GM19043 (cell line): ENCODE measurements around the gene TMEM63C.

Source experiments
- ATAC-seq: cut with Tn5 transposase; IDR thresholded peaks from one replicate; pipeline ENCODE4 v1.9.1; 2021; ENCODE audit warnings: low read depth; ENCODE audit not compliant: unreplicated experiment

Gene TMEM63C

DNA sequence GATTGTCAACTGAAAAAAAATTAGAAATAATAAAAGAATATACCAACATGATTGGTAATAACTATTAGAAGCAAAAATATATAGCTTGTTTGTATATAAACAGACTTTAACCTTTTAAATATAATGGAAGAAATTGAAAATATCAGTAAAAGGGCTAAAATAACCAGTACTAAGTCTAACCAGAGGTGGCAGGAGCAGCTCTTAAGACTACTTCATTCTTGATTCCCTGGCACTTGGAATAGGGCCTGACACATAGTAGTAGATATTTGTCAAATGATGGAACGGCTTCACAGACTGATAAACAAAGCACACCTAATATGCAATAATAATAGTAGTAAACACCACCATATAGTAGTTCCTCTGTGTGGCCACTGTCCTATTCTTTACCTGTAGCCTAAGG lies 9.4 kb downstream of the TMEM63C start:
- ATAC-seq, result no peak

DNA sequence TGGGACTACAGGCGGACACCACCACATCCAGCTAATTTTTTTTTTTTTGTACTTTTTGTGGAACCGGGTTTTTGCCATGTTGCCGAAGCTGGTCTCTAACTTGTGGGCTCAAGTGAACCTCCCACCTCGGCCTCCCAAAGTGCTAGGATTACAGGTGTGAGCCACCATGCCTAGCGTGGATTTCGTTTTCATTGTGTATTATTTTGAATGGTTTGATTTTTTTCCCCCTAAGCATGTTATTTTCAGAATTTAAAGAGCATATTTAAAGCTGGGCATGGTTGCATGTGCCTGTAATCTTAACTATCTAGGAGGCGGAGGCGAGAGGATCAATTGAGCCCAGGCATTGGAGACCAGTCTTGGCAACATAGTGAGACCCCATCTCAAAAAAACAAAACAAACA lies 13.1 kb downstream of the TMEM63C start:
- ATAC-seq, result no peak

DNA sequence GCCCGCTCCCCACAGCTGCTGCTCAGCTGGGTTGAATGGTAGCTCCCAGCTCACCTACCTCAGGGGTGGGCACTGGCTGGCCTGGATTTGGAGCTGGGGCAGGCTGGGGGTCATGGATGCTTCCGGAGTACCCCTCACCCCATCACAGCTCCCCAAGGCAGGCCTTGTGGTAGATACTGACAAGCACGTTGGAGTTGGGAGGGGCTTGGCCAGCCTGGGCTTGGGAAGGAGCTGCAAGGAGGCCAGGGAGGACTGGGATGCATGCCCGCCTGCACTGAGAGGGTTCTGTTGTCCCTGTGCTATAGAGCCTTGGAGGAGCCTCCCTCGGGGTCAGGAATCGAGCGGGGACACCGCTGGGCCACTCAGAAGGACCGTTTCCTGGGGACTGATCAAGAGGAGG lies 14.2 kb downstream of the TMEM63C start:
- ATAC-seq, result no peak

DNA sequence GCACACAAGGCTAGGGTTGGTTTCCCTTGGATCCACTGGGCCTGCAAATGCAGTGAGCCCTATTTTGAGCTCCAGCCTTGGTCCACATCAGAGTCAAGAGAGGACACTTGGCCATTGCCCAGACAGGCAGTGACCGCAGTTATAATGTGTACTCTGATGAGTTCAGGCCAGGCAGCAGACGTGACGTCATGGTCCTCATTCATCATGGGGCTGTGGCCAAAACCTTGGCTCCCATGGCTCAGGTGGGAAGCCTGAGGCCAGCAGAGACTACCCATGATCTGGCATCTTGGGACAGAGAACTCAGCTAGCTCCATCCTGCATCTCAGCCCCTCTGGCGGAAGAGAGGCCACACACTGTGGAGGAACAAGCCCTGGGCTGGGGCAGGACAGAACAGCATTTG lies 16.4 kb downstream of the TMEM63C start:
- no peak for ATAC-seq

DNA sequence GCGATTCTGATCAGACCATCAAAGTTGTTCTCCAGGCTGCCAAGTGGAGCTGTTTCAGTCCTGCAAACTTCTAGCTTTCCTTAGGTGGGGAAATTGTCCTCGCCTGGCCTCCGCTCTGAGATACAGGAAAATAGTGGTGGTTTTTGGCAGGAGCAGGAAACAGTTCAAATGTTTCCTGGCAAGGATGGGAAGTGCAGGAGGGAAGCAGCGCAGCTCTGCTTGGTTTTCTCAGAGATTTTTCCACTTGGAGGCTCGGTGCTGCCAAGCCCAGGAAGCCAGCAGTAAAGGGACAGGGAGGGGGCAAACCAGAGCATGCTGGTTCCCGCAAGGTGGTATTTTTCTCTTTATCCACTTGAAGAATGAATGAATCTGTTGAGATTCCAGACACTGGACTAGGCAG lies 17.0 kb downstream of the TMEM63C start:
- no peak for ATAC-seq

DNA sequence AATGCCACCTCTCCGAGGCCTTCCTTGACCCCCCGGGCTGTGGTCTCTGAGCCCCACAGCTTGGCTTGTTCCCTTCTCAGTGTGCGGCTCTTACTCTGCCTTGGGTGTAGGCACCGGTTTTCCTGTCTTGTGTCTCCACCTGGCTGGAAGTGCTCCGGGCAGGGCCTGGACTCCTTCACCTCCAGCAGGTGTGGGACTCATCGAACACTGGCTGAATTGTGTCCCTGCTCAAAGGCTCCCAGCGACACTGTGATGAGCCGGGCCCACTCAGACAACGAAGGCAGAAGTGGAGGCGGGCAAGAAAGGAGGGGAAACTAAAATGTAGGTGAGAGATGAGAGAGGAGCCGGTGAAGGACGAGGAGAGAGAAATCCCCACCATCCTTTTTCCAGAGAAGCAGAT lies 18.0 kb downstream of the TMEM63C start:
- no peak for ATAC-seq

DNA sequence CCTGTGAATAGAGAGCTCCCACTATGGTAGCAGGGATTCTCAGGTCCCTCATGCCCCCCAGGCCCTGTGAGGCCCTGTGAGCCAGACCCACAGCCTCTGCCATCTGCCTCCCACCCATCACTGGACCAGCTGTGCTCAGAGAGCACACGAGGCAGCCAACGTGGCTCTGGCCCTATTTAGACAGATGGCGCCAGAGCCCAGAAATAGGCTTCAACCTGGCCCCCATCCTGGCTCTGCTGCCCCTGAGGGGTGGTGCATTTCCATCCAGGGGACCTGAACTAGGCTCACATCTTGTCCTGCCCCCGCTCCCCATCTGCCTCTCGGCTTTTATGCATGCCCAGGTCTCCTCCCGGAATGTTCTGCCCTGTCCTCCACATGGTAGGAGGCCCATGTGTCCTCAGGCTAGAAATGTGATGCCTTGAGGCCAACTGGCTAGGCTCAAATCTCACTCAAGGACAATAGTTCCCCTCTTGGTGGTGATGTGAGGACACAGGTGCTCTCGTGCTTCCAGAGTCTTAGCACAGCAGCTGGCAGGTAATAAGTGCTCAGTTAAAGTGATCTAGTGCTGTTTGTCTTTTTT lies 18.9 kb downstream of the TMEM63C start:
- no peak for ATAC-seq

DNA sequence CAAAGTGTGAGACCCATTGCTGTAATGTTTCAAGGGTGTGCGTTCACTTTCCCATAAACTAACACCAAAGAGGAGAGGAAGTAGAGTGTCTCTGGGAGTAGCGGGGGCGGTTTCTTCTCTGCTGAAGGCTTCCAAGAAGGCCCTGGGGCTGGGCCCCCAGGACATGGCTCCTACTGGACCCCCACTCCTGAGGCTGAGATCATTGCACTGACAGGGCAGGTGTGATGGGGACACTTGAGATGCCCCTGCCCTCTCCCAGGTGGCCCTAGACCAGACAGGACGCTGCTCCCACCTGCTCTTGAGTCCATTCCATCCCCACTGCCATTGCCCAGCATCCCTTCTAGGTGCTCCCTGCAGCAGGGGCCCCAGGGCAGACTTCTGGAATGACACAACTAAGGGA lies 20.1 kb downstream of the TMEM63C start:
- ATAC-seq, result no peak

DNA sequence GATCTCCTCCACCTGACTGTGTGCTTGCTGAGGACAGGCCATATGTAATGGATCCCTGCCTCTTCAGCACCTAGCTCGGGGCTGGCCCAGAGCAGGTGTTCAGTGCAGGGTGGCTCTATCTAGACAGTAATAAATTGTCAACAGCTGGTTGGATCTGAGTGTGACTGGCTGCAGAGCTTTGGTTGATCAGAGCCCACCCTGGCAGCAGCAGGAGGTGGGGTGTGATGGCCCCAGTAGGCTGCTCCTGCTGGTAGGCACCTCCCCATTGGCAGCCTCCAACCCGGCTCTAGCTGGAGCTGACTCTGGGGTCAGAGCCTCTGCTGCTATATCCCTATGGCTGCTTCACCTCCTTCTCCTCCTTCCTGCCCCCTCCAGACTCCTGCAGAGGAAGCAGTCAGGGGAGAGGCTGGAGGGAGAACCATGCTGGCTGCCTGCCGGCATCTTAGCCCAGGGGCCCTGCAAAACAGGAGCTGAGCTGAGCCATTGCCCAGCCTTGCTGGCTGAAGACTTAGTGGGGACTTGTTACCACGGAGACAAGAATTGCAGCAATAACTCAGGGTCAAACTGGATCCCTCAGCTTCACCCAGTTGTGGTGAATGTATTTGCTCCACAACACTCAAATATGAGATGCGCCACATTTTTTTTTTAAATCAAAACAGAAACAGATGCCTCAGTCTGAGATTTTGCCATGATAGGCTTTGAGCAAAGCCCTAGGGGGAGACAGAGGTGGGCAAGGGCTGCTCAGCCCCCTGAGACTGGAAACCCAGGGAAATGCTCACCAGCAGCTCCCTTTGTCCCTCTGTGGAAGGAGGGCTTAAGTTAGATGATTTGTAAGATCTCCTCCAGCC lies 22.2 kb downstream of the TMEM63C start:
- ATAC-seq, result no peak

DNA sequence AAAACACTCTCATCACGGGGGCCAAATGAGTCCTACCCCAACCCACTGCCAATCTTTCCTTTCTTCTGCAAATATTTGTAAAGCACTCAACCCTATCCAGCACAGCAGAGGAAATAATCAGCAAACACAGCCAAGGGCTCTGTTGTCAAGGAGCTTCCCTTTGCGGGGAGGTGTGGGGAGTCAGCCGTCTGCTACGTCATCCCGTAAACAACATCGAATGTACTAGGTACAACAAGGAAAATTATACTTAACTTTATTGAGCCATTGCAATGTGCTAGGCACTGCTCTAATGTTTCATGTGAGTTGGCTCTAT lies 22.8 kb downstream of the TMEM63C start:
- no peak for ATAC-seq

DNA sequence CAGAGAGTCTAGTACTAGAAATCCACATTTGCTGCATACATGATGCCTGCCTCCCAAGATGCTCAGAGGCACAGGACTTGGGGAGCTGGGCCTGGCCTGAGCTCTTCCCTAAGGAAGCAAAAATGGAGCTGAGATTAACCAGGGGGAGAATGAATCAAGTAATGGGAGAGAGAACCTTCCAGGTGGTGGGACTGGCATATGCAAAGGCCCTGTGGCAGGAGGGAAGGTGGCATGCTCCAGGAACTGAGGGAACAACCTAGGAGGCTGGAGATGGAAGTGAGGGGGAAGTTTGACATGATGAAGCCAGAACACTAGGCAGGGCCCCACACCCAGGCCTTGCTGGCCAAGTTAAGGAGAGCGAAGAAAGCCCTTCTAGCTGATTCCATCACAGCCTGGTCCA lies 23.3 kb downstream of the TMEM63C start:
- no peak for ATAC-seq

DNA sequence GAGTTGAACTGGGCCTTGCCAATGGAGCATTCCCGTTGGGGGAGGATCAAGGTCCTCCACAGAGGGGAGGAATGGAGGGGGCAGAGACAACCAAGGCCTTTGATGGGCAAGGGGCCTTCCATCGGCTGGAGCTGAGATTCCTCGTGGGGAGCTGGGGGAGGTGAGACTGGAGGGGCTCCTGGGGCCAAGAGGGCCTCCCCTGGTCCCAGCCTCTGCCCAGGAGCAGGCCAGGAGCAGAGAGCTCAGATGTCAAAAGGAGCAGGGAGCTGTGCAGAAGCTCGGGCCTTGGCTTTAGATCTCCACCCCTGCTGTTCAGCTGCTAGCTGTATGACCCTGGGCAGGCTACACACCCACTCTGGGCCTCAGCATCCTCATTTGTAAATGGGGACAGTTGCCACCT lies 24.0 kb downstream of the TMEM63C start:
- ATAC-seq, result no peak

DNA sequence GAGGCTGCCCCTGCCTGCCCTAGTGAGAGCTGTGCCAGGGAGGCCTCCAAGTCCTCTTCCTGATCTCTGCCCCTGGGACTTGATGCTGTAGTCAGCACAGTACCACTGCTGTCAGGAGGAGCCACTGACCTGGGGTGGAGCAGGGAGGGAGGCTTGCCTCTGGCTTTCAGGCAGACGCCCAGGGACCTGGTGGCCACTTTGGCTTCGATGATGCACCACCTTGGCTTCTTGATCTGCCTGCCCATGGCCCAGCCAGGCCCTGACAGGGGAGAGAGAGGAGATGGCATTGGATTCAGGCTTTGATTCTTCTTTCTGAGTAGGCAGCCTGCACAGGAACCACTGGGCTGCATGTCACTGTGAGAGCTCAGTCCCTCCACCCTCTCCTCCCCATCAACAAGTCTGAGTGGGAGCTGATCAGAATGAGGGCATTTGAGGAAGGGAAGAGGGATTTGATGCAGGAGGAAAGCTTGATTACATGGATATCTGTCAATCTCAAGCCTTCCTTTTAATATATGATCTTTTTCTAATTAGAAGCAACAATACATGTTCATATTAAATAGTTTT lies 24.7 kb downstream of the TMEM63C start:
- no peak for ATAC-seq

DNA sequence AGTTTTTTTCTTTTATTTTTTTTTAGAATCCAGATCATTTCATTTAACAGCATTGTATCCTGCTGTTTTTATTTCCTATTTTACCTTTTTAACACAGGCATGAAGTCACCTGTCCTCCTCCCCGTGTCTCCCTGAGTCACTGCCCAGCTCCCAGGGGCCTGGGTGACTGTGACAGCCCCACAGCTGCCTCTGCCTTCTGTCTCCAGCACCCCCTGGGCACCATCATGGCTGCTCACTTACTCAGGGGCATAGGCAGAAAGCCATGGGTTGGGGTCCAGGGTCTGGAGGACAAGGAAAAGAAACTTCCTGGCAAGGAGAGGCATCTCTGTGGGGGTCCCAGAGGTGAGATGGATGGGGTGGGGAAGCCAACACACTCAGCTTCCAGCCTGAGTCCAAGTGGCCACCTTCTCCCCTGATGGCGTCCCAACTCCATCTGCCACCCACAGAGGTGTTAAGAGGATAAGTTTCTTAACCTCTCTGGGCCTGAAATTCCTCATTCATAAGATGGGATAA lies 25.3 kb downstream of the TMEM63C start:
- ATAC-seq, result no peak

DNA sequence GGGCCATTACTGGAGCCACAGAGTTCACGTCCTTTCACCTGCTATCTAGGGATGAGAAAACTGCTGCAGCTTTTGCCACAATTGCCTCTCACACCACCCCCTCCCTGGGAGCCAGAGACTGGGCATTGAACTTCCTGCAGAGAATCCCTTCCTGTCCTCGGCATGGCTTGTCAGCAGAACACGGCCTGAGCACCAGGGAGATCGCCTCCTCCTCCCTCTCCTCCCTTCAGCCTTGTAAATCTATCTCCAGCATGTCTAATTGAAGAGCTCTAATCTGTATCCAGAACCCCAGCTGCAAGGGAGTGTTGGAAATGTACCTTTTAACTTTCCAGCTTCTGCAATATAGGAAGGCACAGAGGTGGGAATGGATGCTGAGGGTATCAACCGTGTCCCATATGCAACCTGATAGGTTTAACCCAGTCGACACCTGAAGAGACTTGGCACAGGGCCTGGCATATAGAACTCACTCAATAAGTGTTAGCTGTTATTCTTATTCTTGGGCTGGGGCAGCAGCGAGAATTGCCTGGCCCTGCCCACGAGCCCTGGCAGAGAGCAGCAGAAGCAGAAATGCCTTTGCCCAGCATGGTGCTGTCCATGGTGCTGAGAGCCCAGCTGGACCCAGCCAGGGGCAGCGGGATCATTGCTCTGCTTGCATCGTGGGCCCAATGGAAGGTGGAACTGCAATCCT lies 26.8 kb downstream of the TMEM63C start:
- ATAC-seq, result no peak

DNA sequence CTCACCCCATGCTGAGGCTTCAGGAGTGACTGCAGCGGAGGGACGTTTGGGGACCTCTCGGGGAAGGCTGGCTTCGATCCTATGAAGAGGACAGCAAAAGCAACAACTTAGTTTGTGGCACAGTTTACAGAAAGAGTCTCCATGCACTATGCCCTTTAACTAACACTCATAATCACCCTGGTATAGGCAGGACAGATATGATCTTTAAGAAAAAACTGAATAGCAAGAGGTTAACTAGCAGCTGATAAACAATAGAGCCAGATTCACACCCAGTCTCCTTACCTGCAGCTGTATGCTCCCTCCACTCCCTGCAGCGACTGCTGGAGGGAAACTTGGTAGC lies 27.4 kb downstream of the TMEM63C start:
- ATAC-seq, result no peak

DNA sequence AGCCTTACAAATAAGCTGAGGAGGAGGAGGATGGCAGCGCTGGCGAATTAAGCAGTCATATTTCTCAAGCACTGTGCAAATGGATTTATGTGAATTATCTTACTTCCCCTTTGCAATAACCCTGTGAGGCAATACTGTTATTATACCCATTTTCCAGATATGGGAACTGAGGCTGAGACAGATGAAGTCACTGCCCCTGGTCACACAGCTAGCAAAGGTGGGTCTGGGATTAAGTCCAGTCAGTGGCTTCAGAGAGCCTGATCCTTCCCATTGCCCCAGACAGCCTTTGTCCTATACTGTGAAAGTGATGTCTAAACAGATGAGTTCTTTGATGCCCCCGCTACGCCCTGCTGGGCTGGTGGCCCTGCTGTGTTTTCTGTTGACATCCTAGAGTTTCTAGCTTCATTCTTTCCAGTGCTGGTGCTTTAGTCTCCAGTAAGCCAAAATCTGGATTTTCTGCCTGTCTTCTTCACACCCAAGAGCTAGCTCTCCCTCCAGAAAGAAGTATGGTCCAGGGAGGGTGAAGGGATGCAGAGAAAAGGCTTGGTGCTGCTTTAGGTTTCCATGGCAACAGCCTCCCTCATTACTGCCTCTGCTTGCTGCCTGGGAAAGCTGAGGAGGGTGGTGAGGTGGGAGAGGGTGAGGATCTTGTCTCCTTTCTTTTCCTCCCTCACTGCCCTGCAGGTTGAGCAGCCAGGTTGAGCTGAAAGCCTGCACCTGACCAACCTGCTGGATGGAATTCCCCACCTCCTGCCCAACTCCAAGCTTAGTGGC lies 30.7 kb downstream of the TMEM63C start:
- ATAC-seq, result no peak

DNA sequence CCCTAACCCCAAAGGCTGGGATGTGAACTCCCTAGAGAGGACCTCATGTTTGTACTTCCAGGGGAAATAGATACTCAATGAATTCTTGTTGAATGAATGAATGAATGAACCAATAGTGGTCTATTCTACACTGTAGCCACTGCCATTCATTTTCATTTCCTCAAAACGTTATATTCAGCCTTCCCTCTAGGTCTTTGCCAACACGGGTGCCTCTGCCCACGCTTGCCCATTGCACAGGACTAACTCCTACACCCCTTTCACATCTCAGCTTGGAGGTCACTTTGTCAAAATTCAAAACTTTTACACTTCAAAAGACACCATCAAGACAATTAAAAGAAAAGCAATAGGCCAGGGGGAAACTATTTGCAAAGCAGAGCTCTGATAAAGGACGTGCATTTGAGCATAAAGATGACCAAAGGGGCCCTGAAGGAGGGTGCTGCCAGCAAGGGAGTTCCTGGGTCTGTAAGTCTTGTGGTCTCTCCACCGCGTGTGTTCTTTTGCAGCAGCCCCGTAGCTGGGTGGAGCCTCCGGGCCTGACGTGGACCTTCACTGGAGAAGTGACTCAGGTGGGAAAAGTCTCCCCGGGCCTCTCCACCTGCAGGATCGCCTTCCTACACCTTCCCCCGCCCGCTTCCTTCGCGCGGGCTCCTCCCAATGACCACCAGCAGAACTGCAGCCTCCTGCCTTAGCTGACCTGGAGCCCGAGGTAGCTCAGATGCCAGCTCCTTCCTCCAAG lies 31.5 kb downstream of the TMEM63C start:
- no peak for ATAC-seq

DNA sequence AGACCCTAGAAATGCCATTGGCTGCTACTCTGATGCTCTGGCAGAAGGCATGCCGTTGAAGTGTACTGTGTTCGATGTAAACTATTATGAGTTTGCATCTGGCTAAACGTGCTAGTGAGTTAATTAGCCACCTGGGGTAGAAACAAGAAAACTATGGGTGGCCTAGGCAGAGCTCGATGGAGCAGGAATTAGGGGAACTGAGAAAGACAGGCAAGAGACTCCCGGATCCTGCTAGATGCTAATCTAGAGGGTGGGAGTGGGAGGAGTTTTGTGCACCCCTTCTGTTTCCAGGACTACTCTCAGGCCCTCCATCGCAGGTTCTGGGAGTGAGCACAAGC lies 32.0 kb downstream of the TMEM63C start:
- ATAC-seq, result no peak

DNA sequence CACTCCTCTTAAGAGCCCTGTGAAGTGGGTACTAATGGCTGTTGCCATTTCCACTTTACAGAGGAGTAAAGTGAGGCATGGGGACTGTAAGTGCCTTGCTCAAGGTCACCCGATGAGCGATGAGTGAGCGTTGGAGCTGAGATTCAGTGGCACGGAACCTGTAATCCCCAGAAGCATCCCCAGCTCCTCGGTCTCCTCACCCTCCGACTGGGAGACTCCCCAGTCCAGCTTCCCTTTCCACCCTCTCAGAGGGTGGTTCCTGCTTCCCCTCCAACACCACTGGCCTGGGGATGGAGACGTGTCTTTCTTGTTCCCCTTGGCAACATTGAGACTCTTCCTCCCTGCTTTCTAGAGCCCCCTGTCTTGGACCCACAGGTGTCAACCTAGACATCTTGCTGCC lies 32.6 kb downstream of the TMEM63C start:
- ATAC-seq, result no peak
